ENCODE results near the gene CASTOR1.

Gene CASTOR1

DNA sequence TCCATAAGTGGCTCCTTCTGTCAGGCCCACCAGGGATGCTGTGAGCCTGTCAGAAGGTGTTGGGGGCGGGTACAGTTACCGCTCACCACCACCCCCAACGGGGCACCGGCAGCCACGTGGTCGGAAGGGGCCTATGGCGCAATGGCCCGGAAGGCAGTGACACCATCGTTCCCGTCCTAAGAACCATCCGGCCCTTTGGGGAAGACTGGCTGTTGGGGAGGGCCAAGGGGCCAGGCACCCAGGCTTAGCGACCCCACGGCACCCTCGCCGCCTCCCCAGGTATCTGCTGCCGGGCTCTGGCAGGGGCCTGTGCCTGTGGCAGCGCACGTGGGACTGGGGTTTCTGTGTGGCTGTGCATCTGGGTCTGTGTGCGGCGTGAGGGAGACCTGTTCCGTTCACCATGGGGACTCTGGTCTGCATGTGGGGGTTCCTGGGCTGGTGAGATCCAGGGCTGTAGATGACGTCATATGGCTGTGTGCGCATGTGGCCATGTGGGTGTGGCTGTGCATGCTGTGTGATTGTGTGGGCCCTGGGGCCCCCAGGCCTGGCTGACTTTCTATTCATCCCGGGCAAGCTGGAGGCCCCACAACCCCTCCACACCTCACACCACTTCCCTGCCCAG is 23.4 kb downstream of the CASTOR1 start:
- DNase-seq (ENCODE audit: low spot score), result peak; percentile 35

DNA sequence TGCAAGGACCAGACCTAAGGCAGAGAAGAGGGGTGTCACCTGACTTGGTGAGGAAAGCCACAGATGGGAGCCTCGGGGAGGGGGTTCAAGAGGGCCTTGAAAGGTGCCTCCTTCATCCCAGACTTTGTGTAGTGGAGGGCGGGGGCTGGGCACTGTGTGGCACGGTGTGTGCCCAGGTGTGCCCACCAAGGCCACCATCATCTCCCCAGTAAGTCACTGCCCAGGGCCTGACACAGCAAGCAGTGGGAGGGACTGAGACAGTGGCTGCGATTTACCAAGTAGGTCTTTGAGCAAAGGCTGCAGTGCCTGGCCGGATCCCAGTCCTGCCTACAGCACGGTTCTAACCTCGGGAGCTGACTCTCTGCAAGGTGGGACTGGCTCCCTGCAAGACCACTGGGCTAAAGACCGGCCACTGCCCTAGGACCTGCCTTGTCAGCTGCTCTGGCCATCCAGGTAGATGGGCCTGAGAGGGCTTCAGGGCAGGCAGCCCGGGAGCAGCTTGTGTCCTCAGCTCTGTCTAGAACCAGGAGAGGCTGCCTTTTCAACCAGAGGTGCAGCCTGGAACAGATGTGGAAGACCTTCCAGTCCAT is 24.1 kb downstream of the CASTOR1 start:
- DNase-seq (ENCODE audit: low spot score), result no peak

DNA sequence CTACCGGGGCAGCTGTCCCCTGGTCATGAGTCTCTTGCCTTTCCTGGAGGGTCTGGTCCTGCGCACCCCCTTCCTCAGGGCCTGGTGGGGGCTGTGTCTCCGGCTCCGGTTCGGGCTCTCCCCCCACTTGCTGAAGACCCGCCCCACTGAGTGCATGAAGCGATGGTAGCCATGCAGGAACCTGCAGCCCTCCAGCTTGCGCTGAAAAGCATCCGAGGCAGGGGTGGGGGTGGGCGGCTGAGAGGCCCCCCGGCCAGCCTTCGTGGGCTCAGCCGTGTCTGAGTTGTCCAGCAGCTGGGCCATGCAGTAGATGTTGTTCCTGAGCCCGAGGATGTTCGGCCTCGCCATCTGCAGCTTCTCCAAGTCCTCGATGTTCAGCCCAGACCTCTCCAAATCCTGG is 25.4 kb downstream of the CASTOR1 start:
- no peak for DNase-seq (ENCODE audit: low spot score)

- DNase-seq (ENCODE audit: low spot score), result peak; percentile 78
Measured at GRCh38 chr22:30262917-30263741, 26.2 kb downstream of the CASTOR1 start.

- no peak for DNase-seq (ENCODE audit: low spot score)
Measured at GRCh38 chr22:30262112-30262511, 27.2 kb downstream of the CASTOR1 start.

- no peak for DNase-seq (ENCODE audit: low spot score)
Measured at GRCh38 chr22:30261134-30261533, 28.2 kb downstream of the CASTOR1 start.

GRCh38 chr22:30260682-30261081 is 28.6 kb downstream of the CASTOR1 start:
- no peak for DNase-seq (ENCODE audit: low spot score)

- DNase-seq (ENCODE audit: low spot score), result no peak
Measured at GRCh38 chr22:30260276-30260675, 29.0 kb downstream of the CASTOR1 start.

- no peak for DNase-seq (ENCODE audit: low spot score)
Measured at GRCh38 chr22:30254314-30254713, 35.0 kb downstream of the CASTOR1 start.

DNA sequence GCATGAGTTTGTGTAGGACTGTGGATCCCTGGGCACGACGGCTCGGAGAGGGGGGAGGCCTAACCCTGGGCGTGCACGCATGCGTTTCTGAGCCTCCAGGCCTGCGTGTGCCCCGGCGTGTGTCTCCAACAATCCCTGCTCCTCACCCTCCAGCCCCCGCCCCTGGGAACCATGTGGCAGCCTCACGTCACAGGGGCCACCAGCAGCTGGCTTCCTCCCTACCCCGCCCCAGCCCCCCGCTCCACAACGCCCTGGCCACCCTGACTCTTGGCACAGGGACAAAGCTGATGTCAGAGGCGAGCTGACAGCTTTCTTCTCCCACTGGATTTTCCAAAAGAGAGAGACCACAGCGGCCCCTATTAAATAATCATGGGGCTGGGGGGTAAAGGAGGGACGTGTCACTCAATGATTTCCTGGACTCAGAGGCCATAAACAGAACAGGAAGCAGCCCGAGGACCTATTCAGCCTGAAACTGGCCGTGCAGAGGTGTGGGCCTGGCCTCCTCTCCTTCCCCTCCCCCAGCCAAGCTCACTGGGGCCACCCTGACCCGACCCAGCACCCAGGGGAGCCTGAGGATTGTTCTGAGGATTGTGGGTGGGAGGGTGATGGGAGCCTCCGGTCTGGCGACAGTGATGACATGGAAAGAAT is 36.0 kb downstream of the CASTOR1 start:
- DNase-seq (ENCODE audit: low spot score), result no peak

- DNase-seq (ENCODE audit: low spot score), result no peak
Measured at GRCh38 chr22:30252411-30253204, 36.7 kb downstream of the CASTOR1 start.

GRCh38 chr22:30251711-30252110 is 37.6 kb downstream of the CASTOR1 start:
- DNase-seq (ENCODE audit: low spot score), result no peak

GRCh38 chr22:30250661-30251267 is 38.5 kb downstream of the CASTOR1 start:
- no peak for DNase-seq (ENCODE audit: low spot score)

DNA sequence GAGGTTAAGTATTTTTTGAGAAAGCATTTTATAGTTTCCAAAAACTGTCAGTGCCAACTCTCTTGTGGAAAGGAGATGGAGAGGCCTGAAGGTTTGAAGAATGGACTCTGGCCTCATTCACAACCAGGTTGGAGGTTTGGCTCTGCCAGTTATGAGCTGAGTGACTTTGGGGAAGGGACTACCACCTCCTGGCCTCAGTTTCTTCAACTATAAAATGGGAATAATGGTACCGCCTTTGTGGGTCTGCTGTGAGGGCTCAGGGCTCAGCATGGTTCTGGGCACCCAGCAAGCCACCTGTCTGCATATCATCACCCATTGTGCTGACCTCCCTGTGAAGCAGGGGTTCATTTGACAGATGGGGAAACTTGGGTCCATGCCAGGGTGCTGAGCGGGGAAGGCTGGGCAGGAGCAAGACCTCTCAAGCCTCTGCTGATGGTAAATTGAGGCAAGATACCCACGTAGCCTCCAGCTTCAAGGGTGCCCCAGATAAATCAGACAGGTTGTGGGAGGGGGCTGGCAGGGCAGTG is 39.2 kb downstream of the CASTOR1 start:
- DNase-seq (ENCODE audit: low spot score), result no peak

DNA sequence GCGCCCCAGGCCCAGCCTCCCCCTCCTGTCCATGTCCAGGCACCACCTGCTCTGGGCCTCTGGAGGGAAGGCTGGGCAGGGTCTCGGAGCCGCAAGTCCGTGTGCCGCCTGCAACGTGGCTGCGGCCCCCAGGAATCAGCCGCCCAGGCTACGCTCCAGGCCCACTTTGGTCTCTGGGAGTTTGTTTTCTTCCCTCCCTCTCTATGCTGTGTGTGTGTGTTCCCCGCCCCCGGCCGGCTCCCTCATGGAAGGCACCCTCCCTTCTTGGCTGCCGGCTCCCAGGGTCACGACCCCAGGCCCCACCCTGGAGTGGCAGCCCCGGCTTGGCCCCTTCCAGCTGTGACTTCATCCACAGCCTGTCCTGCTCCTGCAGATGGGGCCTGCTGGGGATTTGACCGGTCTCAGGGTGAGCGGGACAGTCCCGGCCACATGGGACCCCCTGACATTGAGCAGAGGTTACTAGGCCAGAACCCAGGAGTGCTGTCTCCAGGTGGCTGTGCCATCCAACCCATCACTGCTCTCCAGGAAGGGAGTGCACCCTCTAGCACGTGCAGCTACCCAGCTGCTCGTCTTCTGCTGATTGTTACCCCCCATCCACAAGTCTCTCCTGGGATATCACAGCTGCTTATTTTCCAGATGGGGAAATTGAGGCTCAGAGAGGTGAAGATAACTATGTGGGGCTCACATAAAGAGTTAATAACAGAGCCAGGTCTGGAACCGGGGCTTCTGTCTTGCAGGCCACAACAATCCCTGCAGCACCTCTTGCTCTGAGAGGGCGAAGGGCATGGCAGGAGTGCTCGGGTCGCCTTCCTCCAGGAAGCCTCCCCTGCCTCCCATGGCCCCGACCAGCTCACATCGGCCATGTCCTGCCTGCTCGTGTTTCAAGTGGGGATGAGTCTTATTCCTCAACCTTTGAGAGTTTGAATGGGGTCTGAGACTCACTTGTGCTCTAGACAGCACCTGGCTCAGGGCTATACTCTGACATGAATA is 40.0 kb downstream of the CASTOR1 start:
- DNase-seq (ENCODE audit: low spot score), result no peak

DNA sequence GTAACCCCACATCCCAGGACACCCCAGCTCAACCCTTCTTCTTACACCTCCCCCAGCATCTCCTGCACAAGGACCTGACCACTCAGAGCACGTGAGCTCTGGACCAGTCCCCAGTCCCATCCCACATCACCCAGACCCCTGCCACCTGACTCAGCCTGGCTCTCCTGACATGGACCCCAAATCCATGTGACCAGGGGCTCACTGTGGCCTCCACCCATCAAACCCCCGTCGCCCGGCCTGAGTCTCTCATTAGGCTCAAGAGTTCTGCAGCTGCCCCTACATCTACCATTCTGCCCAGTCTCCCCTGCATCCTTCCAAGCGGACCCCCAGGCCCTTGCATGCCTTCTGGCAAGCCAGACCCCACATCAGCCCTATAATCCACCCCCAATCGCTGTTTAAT is 40.8 kb downstream of the CASTOR1 start:
- no peak for DNase-seq (ENCODE audit: low spot score)

- no peak for DNase-seq (ENCODE audit: low spot score)
Measured at GRCh38 chr22:30247974-30248373, 41.3 kb downstream of the CASTOR1 start.

GRCh38 chr22:30247561-30247960 is 41.7 kb downstream of the CASTOR1 start:
- DNase-seq (ENCODE audit: low spot score), result no peak

DNA sequence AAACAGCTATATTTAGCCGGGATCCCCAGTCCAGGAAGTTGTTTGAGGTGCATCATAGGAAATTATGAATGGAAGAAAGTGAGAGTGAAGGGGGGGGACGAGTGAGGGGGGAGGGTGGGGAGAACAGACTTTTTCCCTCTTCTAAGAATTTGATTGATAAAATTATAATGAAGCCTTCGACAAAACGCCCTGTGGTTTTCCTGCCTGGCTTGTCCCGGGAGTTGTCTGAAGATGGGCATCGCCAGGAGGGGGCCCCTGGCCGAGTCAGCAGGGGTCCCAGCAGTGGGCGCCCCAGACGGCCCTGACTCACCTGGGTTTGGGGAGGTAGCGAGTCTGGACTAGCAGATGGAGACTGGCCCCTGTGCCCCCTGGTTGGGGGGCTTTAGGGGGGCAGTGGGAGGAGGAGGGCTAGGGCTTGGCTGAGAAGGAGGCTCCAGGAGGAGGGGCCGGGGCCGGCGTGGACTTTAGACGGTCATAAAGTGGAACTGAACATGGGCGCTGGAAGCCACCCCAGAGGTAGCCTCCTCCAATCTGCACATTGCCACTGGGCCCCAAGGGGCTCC is 42.4 kb downstream of the CASTOR1 start:
- no peak for DNase-seq (ENCODE audit: low spot score)
